HepG2 (cell line): ENCODE data around the gene EHD1. TPM values are rescaled to one million over a fixed set of nuclear protein-coding genes. Genes with fewer than 3 reads are reported as not detected.

Source experiments
- CBX5 ChIP-seq: sonication (generic); formaldehyde crosslinking; IDR thresholded peaks from 2 replicates; pipeline ENCODE4 v1.4.0; 2020; ENCODE audit warnings: missing genetic modification reagents, borderline replicate concordance
- ERF ChIP-seq: IDR thresholded peaks from 2 replicates; pipeline ENCODE4 v1.6.1; 2018; ENCODE audit warnings: missing biosample characterization, missing genetic modification reagents
- HNF4A ChIP-seq: sonication (generic); formaldehyde crosslinking; IDR thresholded peaks from 2 replicates; pipeline ENCODE4 v1.4.0; 2020; ENCODE audit warnings: missing genetic modification reagents
- HOXA3 ChIP-seq: sonication (generic); formaldehyde crosslinking; IDR thresholded peaks from 2 replicates; pipeline ENCODE4 v1.5.0; 2020; ENCODE audit warnings: missing genetic modification reagents
- JDP2 ChIP-seq: sonication (generic); formaldehyde crosslinking; IDR thresholded peaks from 2 replicates; pipeline ENCODE4 v1.8.1; 2022; ENCODE audit warnings: missing genetic modification reagents, borderline replicate concordance
- MXD4 ChIP-seq: IDR thresholded peaks from 2 replicates; pipeline ENCODE4 v1.6.1; 2016; ENCODE audit warnings: mild to moderate bottlenecking, missing biosample characterization, missing genetic modification reagents
- RARG ChIP-seq: sonication (generic); formaldehyde crosslinking; IDR thresholded peaks from 2 replicates; pipeline ENCODE4 v1.4.0; 2020; ENCODE audit warnings: low read depth, mild to moderate bottlenecking, missing genetic modification reagents
- SCMH1 ChIP-seq: sonication (generic); formaldehyde crosslinking; IDR thresholded peaks from 2 replicates; pipeline ENCODE4 v1.9.0; 2021; ENCODE audit warnings: missing genetic modification reagents, mild to moderate bottlenecking, borderline replicate concordance
- SRSF4 ChIP-seq: fragments of 200-400 bp; formaldehyde crosslinking; IDR thresholded peaks from one replicate; pipeline ENCODE4 v1.6.1; 2018; ENCODE audit warnings: mild to moderate bottlenecking, low read depth, low read length, moderate library complexity; ENCODE audit not compliant: poor library complexity, severe bottlenecking
- ZNF121 ChIP-seq: sonication (generic); formaldehyde crosslinking; IDR thresholded peaks from 2 replicates; pipeline ENCODE4 v1.5.0; 2020; ENCODE audit warnings: mild to moderate bottlenecking, missing genetic modification reagents
- ZNF253 ChIP-seq: sonication (generic); formaldehyde crosslinking; IDR thresholded peaks from 2 replicates; pipeline ENCODE4 v1.8.0; 2022; ENCODE audit warnings: mild to moderate bottlenecking, missing genetic modification reagents, borderline replicate concordance
- ZNF331 ChIP-seq: sonication (generic); formaldehyde crosslinking; IDR thresholded peaks from 2 replicates; pipeline ENCODE4 v1.4.0; 2020; ENCODE audit warnings: missing genetic modification reagents
- ZNF644 ChIP-seq: IDR thresholded peaks from 2 replicates; pipeline ENCODE4 v1.6.1; 2016; ENCODE audit warnings: low read depth
- polyA plus RNA-seq, 8 experiments: library from polyadenylated mRNA; depleted of rRNA in 3 of 8; stranded (reverse) in 7 of 8; unstranded in 1 of 8; fragments of >200 nt; fragmentation: Illumina TruSeq in 4 of 8; extraction: Trizol in 4 of 8; gene quantifications; 2 replicates each; pipeline versions ENCODE4 v1.2.1 to v1.2.3, GENCODE V29; 2011 to 2016; ENCODE audit warnings: low read depth in 4 of 8, missing spikeins in 1 of 8, mixed read lengths in 1 of 8; ENCODE audit not compliant: insufficient read depth in 1 of 8
- total RNA-seq, 5 experiments: library from RNA; depleted of rRNA; stranded (reverse); fragments of >200 nt; fragmentation: Illumina TruSeq; extraction: Trizol; gene quantifications; 2 replicates each; pipeline ENCODE4 v1.2.3, GENCODE V29; 2016; ENCODE audit warnings: low read depth in 1 of 5
- TF ChIP-seq, protein P1 (sequence below): sonication (generic); formaldehyde crosslinking; IDR thresholded peaks from 2 replicates; pipeline ENCODE4 v1.4.0; 2020; ENCODE audit warnings: missing genetic modification reagents, borderline replicate concordance

Gene EHD1
- total and polyA plus RNA-seq, 2 of the 13 experiments (the other 11 are each of a cell fraction or from before 2014, with no cell fraction given) = 23.6 to 26.6 TPM

DNA sequence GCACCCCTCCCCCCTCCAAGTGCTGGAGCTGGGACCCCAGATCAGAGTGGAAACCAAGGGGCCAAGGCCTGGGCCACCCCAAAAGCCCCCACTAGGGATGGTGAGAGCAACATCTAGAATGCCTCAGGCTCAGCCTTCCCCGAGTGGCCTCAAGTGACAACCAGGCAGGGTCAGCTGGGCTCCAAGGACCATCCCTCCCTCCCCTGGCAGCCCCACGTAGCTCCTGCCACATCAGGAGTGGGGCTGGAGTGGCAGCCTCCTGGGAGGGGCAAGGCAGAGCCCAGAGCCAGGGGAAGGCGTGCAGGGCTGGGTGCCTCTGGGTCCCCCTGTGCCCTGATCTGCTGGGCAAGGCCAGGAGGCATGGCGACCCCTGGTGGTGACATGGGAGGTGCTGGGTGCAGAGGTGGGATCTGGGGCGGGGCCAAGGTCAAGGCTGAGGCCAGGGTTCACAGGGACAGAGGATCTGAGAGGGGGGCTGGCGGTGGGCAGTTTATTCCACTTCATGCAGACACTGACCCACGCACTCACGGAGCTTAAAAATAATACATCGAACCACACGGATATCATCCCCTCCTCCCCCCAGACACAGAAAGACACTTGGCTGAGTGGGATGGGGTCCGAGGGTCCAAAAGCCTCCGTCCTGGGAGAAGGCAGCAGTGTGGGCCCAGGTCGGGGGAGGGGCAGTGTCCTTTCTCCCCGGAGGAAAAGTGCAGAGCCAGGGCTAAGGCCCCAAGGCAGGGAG lies 15.8 kb upstream of the EHD1 start (continued):
- no peak for TF ChIP-seq SCMH1 (CRISPR knock-in tag)
- peak; percentile 89 for TF ChIP-seq ERF (CRISPR knock-in tag)
- TF ChIP-seq RARG (CRISPR knock-in tag) = no peak
- no peak for TF ChIP-seq SRSF4
- TF ChIP-seq MXD4 = peak; percentile 18; the same call in 1 of the 2 replicates
- peak; percentile 89 for TF ChIP-seq HOXA3 (CRISPR knock-in tag)
- TF ChIP-seq HNF4A (CRISPR knock-in tag) = peak; percentile 98
- TF ChIP-seq ZNF121 = 0 out of 2 replicates have a peak, but pooled peaks have one; percentile 16
- TF ChIP-seq, protein P1, sequence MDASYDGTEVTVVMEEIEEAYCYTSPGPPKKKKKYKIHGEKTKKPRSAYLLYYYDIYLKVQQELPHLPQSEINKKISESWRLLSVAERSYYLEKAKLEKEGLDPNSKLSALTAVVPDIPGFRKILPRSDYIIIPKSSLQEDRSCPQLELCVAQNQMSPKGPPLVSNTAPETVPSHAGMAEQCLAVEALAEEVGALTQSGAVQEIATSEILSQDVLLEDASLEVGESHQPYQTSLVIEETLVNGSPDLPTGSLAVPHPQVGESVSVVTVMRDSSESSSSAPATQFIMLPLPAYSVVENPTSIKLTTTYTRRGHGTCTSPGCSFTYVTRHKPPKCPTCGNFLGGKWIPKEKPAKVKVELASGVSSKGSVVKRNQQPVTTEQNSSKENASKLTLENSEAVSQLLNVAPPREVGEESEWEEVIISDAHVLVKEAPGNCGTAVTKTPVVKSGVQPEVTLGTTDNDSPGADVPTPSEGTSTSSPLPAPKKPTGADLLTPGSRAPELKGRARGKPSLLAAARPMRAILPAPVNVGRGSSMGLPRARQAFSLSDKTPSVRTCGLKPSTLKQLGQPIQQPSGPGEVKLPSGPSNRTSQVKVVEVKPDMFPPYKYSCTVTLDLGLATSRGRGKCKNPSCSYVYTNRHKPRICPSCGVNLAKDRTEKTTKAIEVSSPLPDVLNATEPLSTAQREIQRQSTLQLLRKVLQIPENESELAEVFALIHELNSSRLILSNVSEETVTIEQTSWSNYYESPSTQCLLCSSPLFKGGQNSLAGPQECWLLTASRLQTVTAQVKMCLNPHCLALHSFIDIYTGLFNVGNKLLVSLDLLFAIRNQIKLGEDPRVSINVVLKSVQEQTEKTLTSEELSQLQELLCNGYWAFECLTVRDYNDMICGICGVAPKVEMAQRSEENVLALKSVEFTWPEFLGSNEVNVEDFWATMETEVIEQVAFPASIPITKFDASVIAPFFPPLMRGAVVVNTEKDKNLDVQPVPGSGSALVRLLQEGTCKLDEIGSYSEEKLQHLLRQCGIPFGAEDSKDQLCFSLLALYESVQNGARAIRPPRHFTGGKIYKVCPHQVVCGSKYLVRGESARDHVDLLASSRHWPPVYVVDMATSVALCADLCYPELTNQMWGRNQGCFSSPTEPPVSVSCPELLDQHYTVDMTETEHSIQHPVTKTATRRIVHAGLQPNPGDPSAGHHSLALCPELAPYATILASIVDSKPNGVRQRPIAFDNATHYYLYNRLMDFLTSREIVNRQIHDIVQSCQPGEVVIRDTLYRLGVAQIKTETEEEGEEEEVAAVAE (CRISPR knock-in tag) = 0 out of 2 replicates have a peak, but pooled peaks have one; percentile 33
- TF ChIP-seq ZNF331 (CRISPR knock-in tag) = peak; percentile 75
- TF ChIP-seq CBX5 (CRISPR knock-in tag) = peak; percentile 75; the same call in 1 of the 2 replicates
- TF ChIP-seq JDP2 = no peak
- TF ChIP-seq ZNF253 = peak; percentile 25; the same call in 1 of the 2 replicates
- TF ChIP-seq ZNF644 (CRISPR knock-in tag) = no peak
